Germinal center (tissue), 1 donor: ENCODE results near the gene FTO.

ENCODE experiments used
- DNase-seq: peaks from one replicate; pipeline ENCODE4 v3.0.0; 2012; ENCODE audit warnings: mixed read lengths, low spot score

FTO gene

GRCh38 chr16:53784291-53784690 is 80.3 kb downstream of the FTO start:
- DNase-seq = no peak

- DNase-seq = no peak
These were observed 81.1 kb downstream of the FTO start for GRCh38 chr16:53785044-53785443.

- DNase-seq = no peak
These were observed 82.0 kb downstream of the FTO start for GRCh38 chr16:53785916-53786315.

- no peak for DNase-seq
These were observed 83.5 kb downstream of the FTO start for GRCh38 chr16:53787423-53787822.

- no peak for DNase-seq
These were observed 85.2 kb downstream of the FTO start for GRCh38 chr16:53789137-53789536.

- DNase-seq = no peak
These were observed 88.4 kb downstream of the FTO start for GRCh38 chr16:53792161-53792951.

GRCh38 chr16:53803451-53803850 is 99.5 kb downstream of the FTO start:
- no peak for DNase-seq

- DNase-seq = no peak
These were observed 100.0 kb downstream of the FTO start for GRCh38 chr16:53803998-53804397.

- no peak for DNase-seq
These were observed 100.5 kb downstream of the FTO start for GRCh38 chr16:53804467-53804866.

- no peak for DNase-seq
These were observed 101.2 kb downstream of the FTO start for GRCh38 chr16:53805113-53805512.

- no peak for DNase-seq
These were observed 101.8 kb downstream of the FTO start for GRCh38 chr16:53805752-53806151.

GRCh38 chr16:53809088-53809932 is 105.4 kb downstream of the FTO start:
- DNase-seq = no peak

- no peak for DNase-seq
These were observed 109.0 kb downstream of the FTO start for GRCh38 chr16:53812914-53813313.

- DNase-seq = no peak
These were observed 110.8 kb downstream of the FTO start for GRCh38 chr16:53814801-53815200.

- no peak for DNase-seq
These were observed 112.4 kb downstream of the FTO start for GRCh38 chr16:53816211-53816836.

GRCh38 chr16:53817117-53817755 is 113.3 kb downstream of the FTO start:
- no peak for DNase-seq

GRCh38 chr16:53817812-53818550 is 114.0 kb downstream of the FTO start:
- DNase-seq = no peak

- DNase-seq = no peak
These were observed 117.5 kb downstream of the FTO start for GRCh38 chr16:53821487-53821886.

- no peak for DNase-seq
These were observed 118.1 kb downstream of the FTO start for GRCh38 chr16:53821957-53822625.

GRCh38 chr16:53822936-53823529 is 119.1 kb downstream of the FTO start:
- no peak for DNase-seq

- no peak for DNase-seq
These were observed 122.7 kb downstream of the FTO start for GRCh38 chr16:53826658-53827057.
